ENCODE results near the gene SOBP.

DNA sequence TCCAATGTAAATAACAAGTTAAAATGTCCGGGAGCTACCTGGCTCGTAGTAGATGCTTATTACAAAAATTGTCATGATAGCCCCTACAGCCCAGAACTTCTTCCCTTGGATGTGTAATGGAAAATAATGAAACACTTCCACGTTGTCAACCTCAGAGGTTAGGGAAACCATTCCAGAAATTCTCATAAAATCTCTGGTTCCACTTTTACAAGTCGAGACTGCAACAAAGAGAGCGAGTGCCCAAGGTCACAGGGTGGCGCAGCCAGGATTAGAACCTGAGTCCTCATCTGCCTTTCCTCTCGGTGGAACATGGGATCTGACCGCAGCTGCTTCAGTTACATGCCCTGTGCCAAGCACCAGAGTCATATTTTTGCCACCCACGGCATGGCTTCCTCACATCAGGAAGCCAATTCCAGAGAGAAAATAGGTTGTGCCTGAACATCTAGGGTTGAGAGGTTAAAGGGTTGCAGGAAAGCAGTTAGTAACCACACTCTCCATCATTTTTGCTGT is 157.6 kb downstream of the SOBP start:
- TF ChIP-seq EZH2 (IDR thresholded peaks at IDR 0.05; ENCODE audit: borderline replicate concordance, low read depth, low read length, severe bottlenecking), result no peak
- TF ChIP-seq, protein P1, sequence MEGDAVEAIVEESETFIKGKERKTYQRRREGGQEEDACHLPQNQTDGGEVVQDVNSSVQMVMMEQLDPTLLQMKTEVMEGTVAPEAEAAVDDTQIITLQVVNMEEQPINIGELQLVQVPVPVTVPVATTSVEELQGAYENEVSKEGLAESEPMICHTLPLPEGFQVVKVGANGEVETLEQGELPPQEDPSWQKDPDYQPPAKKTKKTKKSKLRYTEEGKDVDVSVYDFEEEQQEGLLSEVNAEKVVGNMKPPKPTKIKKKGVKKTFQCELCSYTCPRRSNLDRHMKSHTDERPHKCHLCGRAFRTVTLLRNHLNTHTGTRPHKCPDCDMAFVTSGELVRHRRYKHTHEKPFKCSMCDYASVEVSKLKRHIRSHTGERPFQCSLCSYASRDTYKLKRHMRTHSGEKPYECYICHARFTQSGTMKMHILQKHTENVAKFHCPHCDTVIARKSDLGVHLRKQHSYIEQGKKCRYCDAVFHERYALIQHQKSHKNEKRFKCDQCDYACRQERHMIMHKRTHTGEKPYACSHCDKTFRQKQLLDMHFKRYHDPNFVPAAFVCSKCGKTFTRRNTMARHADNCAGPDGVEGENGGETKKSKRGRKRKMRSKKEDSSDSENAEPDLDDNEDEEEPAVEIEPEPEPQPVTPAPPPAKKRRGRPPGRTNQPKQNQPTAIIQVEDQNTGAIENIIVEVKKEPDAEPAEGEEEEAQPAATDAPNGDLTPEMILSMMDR (IDR thresholded peaks at IDR 0.05; ENCODE audit: borderline replicate concordance, extremely low read depth, low read length, poor library complexity, severe bottlenecking), result no peak
